Smooth muscle cell (in vitro differentiated cells): ENCODE data around the gene TPX2. TPM values are rescaled to one million over a fixed set of nuclear protein-coding genes. Genes with fewer than 3 reads are reported as not detected.
A peak's percentile ranks its signal among the peaks of the same experiment; 100 is the strongest.

Experiments used
- DNase-seq: peaks from one replicate; lab custom pipeline; 2025; ENCODE audit not compliant: unreplicated experiment; lab: John Stamatoyannopoulos, UW
- H2AFZ ChIP-seq: fragments of 200-600 bp; sonication (generic); 2 replicates; pipeline ENCODE4 v1.6.0; 2016; ENCODE audit warnings: antibody characterized with exemption, low read depth, mild to moderate bottlenecking
- H3F3A ChIP-seq: fragments of 200-600 bp; sonication (generic); 2 replicates; pipeline ENCODE4 v1.6.0; 2017; ENCODE audit warnings: antibody characterized with exemption, low read depth
- H3K27ac ChIP-seq: fragments of 200-600 bp; sonication (generic); 2 replicates; pipeline ENCODE4 v1.5.1; 2016; ENCODE audit warnings: low read depth, mild to moderate bottlenecking
- H3K27me3 ChIP-seq: fragments of 200-600 bp; sonication (generic); 2 replicates; pipeline ENCODE4 v1.6.1; 2016; ENCODE audit warnings: low read depth, mild to moderate bottlenecking
- H3K36me3 ChIP-seq: fragments of 200-600 bp; sonication (generic); 2 replicates; pipeline ENCODE4 v1.5.1; 2016; ENCODE audit warnings: low read depth
- H3K4me1 ChIP-seq: fragments of 200-600 bp; sonication (generic); 2 replicates; pipeline ENCODE4 v1.5.1; 2016; ENCODE audit warnings: low read depth
- H3K4me2 ChIP-seq: fragments of 200-600 bp; sonication (generic); 2 replicates; pipeline ENCODE4 v1.6.0; 2016; ENCODE audit warnings: mild to moderate bottlenecking
- H3K4me3 ChIP-seq: fragments of 200-600 bp; sonication (generic); 2 replicates; pipeline ENCODE4 v1.5.1; 2016; ENCODE audit warnings: mild to moderate bottlenecking
- H3K79me2 ChIP-seq: fragments of 200-600 bp; sonication (generic); 2 replicates; pipeline ENCODE4 v1.6.0; 2016; ENCODE audit warnings: low read depth, mild to moderate bottlenecking
- H3K9ac ChIP-seq: fragments of 200-600 bp; sonication (generic); 2 replicates; pipeline ENCODE4 v1.6.0; 2016; ENCODE audit warnings: low read depth
- H3K9me3 ChIP-seq: fragments of 200-600 bp; sonication (generic); replicated peaks from 2 replicates; pipeline ENCODE4 v1.5.1; 2016; ENCODE audit warnings: low read depth
- H4K20me1 ChIP-seq: fragments of 200-600 bp; sonication (generic); 2 replicates; pipeline ENCODE4 v1.6.0; 2016; ENCODE audit warnings: low read depth
- WGBS: methylation state at CpG from one replicate; pipeline ENCODE4 v1.1.7; 2016; ENCODE audit warnings: low lambda C conversion rate; 5-methylcytosine and 5-hydroxymethylcytosine counted together
- polyA plus RNA-seq: library from polyadenylated mRNA; unstranded; fragments of >200 nt; fragmentation: Nextera tagmentation; extraction: Ambion mirVana; gene quantifications from 2 replicates; pipeline ENCODE4 v1.2.1, GENCODE V29; 2016
- total RNA-seq: library from RNA; depleted of rRNA; stranded (reverse); fragments of >200 nt; gene quantifications from 2 replicates; pipeline ENCODE4 v1.2.3, GENCODE V29; 2014
- TF ChIP-seq, protein P1 (sequence below): fragments of 200-600 bp; sonication (generic); IDR thresholded peaks from 2 replicates; pipeline ENCODE4 v1.5.1; 2017; ENCODE audit warnings: borderline replicate concordance, mild to moderate bottlenecking, antibody characterized with exemption; ENCODE audit not compliant: insufficient read depth, poor library complexity, severe bottlenecking

The TPX2 gene
- total and polyA plus RNA-seq, 2 experiments from 2014 or later, result 21.7 to 24.5 TPM

DNA sequence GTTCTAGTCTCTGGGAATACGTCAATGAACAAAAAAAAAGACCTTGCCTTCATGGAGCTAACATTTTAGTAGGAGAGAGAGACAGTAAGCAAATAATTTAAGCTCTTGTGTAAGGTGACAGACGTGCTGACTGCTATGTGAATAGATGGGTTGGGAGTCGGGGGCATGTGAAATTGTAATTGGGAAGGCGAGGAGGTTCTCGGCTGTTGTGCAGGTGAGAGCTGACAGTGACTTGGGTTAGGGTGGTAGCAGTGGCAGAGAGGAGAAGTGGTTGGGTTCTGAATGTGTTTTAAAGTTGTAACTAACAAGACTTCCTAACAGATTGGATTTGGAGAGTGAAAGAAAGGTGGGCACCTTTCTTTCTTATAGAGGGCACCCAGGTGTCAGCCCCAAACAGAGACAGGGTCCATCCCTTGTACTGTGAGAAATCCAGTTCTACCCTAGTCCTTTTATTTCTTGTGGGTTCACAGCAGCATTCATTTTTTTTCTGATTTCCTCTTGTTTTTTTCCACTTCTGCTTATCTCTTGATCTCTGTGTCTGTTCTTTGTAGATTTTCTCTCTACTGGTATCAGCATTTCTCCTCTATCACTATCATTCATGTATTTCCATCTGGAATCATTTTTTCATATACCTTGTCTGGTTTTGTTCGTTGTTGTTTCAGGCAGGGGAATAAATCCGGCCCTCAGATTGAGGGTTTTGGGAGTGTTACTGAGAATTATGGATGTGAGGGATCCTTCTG is 64.6 kb downstream of the TPX2 start:
- no peaks in the 10 kb centered on the region for H3K27me3 ChIP-seq
- 98% methylated on average over 7 of the region's 7 CpGs for WGBS
- no peaks in the 10 kb centered on the region for H3K9me3 ChIP-seq
- no peaks in the 10 kb centered on the region for H3K79me2 ChIP-seq
- H3K4me2 ChIP-seq, result no peak overlapping the region
- no peak overlapping the region for H2AFZ ChIP-seq
- no peaks in the 10 kb centered on the region for H3F3A ChIP-seq
- H4K20me1 ChIP-seq, result no peaks in the 10 kb centered on the region
- no peak overlapping the region for H3K27ac ChIP-seq
- TF ChIP-seq, protein P1, sequence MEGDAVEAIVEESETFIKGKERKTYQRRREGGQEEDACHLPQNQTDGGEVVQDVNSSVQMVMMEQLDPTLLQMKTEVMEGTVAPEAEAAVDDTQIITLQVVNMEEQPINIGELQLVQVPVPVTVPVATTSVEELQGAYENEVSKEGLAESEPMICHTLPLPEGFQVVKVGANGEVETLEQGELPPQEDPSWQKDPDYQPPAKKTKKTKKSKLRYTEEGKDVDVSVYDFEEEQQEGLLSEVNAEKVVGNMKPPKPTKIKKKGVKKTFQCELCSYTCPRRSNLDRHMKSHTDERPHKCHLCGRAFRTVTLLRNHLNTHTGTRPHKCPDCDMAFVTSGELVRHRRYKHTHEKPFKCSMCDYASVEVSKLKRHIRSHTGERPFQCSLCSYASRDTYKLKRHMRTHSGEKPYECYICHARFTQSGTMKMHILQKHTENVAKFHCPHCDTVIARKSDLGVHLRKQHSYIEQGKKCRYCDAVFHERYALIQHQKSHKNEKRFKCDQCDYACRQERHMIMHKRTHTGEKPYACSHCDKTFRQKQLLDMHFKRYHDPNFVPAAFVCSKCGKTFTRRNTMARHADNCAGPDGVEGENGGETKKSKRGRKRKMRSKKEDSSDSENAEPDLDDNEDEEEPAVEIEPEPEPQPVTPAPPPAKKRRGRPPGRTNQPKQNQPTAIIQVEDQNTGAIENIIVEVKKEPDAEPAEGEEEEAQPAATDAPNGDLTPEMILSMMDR, result no peak
- no peak for DNase-seq
- H3K9ac ChIP-seq, result no peak overlapping the region
- no peaks in the 10 kb centered on the region for H3K4me1 ChIP-seq
- H3K36me3 ChIP-seq, result peaks cover 5% of the 10 kb centered on the region
- no peak overlapping the region for H3K4me3 ChIP-seq

GRCh38 chr20:31806564-31807355 is 67.7 kb downstream of the TPX2 start:
- Histone ChIP-seq H3K27ac (no peak overlapping the region), H3K4me1 (no peaks in the 10 kb centered on the region), H3K4me2 (no peak overlapping the region), H3K36me3 (no peaks in the 10 kb centered on the region), H2AFZ (no peak overlapping the region), H3K27me3 (no peaks in the 10 kb centered on the region), H3K9me3 (no peaks in the 10 kb centered on the region), H3K79me2 (no peaks in the 10 kb centered on the region), H4K20me1 (no peaks in the 10 kb centered on the region), H3K4me3 (no peak overlapping the region), H3K9ac (no peak overlapping the region), H3F3A (no peaks in the 10 kb centered on the region)
- 96% methylated on average over 8 of the region's 8 CpGs for WGBS
- no peak for DNase-seq
- TF ChIP-seq, protein P1, result no peak

DNA sequence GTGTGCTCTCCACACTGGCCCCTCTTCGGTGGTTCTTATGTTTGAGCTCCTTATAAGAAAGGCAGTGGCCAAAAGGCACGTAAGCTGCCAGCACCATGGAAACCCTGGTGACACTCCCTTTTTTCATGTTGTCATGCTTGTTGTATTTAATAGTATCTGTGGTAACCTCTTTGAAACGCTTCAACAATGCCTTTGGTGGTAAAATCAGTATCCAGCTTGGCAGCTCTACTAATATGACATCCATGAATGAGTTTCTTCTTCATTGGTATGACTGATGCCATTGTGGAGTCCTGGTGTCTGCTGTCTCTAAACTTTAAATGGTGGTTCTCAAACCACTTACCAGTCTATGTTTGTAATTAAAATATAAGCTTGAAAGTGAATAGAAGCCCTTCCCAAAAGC is 69.4 kb downstream of the TPX2 start:
- H3K9me3 ChIP-seq, result no peaks in the 10 kb centered on the region
- H4K20me1 ChIP-seq, result no peaks in the 10 kb centered on the region
- H3K27me3 ChIP-seq, result no peaks in the 10 kb centered on the region
- no peaks in the 10 kb centered on the region for H3K79me2 ChIP-seq
- DNase-seq, result no peak
- TF ChIP-seq, protein P1, result no peak
- no peak overlapping the region for H2AFZ ChIP-seq
- H3K27ac ChIP-seq, result peak overlapping the region; percentile 20
- 95% methylated on average over 3 of the region's 3 CpGs for WGBS
- no peaks in the 10 kb centered on the region for H3K36me3 ChIP-seq
- H3K4me3 ChIP-seq, result no peak overlapping the region
- no peaks in the 10 kb centered on the region for H3K4me1 ChIP-seq
- H3F3A ChIP-seq, result no peaks in the 10 kb centered on the region
- no peak overlapping the region for H3K9ac ChIP-seq
- H3K4me2 ChIP-seq, result no peak overlapping the region
